ENCODE data around the gene TACC2.

- TF ChIP-seq CTCF (IDR thresholded peaks at IDR 0.05): no peak
- TF ChIP-seq POLR2A (IDR thresholded peaks at IDR 0.05): no peak
Measured at GRCh38 chr10:122294511-122295450, 305.8 kb downstream of the TACC2 start.
